ENCODE measurements around the gene OMP.

Gene OMP

GRCh38 chr11:77115181-77115611 lies 12.6 kb downstream of the OMP start:
- DNase-seq (ENCODE audit: low read depth, low spot score), result no peak
- no peak overlapping the region for H3K4me3 ChIP-seq (ENCODE audit: low read length)

GRCh38 chr11:77115956-77116355 lies 13.3 kb downstream of the OMP start:
- no peak overlapping the region for H3K4me3 ChIP-seq (ENCODE audit: low read length)
- no peak for DNase-seq (ENCODE audit: low read depth, low spot score)

GRCh38 chr11:77117492-77117891 lies 14.9 kb downstream of the OMP start:
- DNase-seq (ENCODE audit: low read depth, low spot score), result no peak
- no peak overlapping the region for H3K4me3 ChIP-seq (ENCODE audit: low read length)

- no peak for DNase-seq (ENCODE audit: low read depth, low spot score)
- no peak overlapping the region for H3K4me3 ChIP-seq (ENCODE audit: low read length)
Measured at GRCh38 chr11:77118086-77118485, 15.4 kb downstream of the OMP start.

GRCh38 chr11:77118971-77119370 lies 16.3 kb downstream of the OMP start:
- H3K4me3 ChIP-seq (ENCODE audit: low read length), result no peak overlapping the region
- DNase-seq (ENCODE audit: low read depth, low spot score), result no peak

GRCh38 chr11:77119531-77119936 lies 16.9 kb downstream of the OMP start:
- H3K4me3 ChIP-seq (ENCODE audit: low read length), result no peak overlapping the region
- no peak for DNase-seq (ENCODE audit: low read depth, low spot score)

- no peak for DNase-seq (ENCODE audit: low read depth, low spot score)
- no peak overlapping the region for H3K4me3 ChIP-seq (ENCODE audit: low read length)
Measured at GRCh38 chr11:77120571-77120970, 17.9 kb downstream of the OMP start.

- no peak overlapping the region for H3K4me3 ChIP-seq (ENCODE audit: low read length)
- DNase-seq (ENCODE audit: low read depth, low spot score), result no peak
Measured at GRCh38 chr11:77121096-77121640, 18.5 kb downstream of the OMP start.

- H3K4me3 ChIP-seq (ENCODE audit: low read length), result no peak overlapping the region
- DNase-seq (ENCODE audit: low read depth, low spot score), result no peak
Measured at GRCh38 chr11:77121876-77122575, 19.4 kb downstream of the OMP start.

GRCh38 chr11:77122576-77123212 lies 20.1 kb downstream of the OMP start:
- DNase-seq (ENCODE audit: low read depth, low spot score), result no peak
- no peak overlapping the region for H3K4me3 ChIP-seq (ENCODE audit: low read length)

GRCh38 chr11:77123591-77123990 lies 21.0 kb downstream of the OMP start:
- DNase-seq (ENCODE audit: low read depth, low spot score), result no peak
- H3K4me3 ChIP-seq (ENCODE audit: low read length), result no peak overlapping the region

- DNase-seq (ENCODE audit: low read depth, low spot score), result no peak
- no peak overlapping the region for H3K4me3 ChIP-seq (ENCODE audit: low read length)
Measured at GRCh38 chr11:77124041-77124440, 21.4 kb downstream of the OMP start.

GRCh38 chr11:77124488-77124887 lies 21.8 kb downstream of the OMP start:
- no peak overlapping the region for H3K4me3 ChIP-seq (ENCODE audit: low read length)
- DNase-seq (ENCODE audit: low read depth, low spot score), result no peak

GRCh38 chr11:77125191-77125590 lies 22.6 kb downstream of the OMP start:
- no peak overlapping the region for H3K4me3 ChIP-seq (ENCODE audit: low read length)
- no peak for DNase-seq (ENCODE audit: low read depth, low spot score)

- H3K4me3 ChIP-seq (ENCODE audit: low read length), result no peak overlapping the region
- no peak for DNase-seq (ENCODE audit: low read depth, low spot score)
Measured at GRCh38 chr11:77125695-77126094, 23.1 kb downstream of the OMP start.

- no peak overlapping the region for H3K4me3 ChIP-seq (ENCODE audit: low read length)
- DNase-seq (ENCODE audit: low read depth, low spot score), result no peak
Measured at GRCh38 chr11:77126156-77126775, 23.6 kb downstream of the OMP start.

- no peak for DNase-seq (ENCODE audit: low read depth, low spot score)
- peak overlapping the region; percentile 45 for H3K4me3 ChIP-seq (ENCODE audit: low read length)
Measured at GRCh38 chr11:77126861-77127234, 24.2 kb downstream of the OMP start.

- peak; percentile 29 for DNase-seq (ENCODE audit: low read depth, low spot score)
- peak overlapping the region; percentile 45 for H3K4me3 ChIP-seq (ENCODE audit: low read length)
Measured at GRCh38 chr11:77127235-77127911, 24.7 kb downstream of the OMP start.

- H3K4me3 ChIP-seq (ENCODE audit: low read length), result peak within 1 kb of the TSS; percentile 45
- no peak for DNase-seq (ENCODE audit: low read depth, low spot score)
Measured at GRCh38 chr11:77127920-77128691, 25.5 kb downstream of the OMP start, which contains the start of gene MYO7A. MYO7A (plus strand) TSS chr11:77128246; CDS start chr11:77130635, 2,389 bp downstream.

Data from Jurkat, Clone E6-1 (cell line).